T follicular helper cell (primary cell): ENCODE measurements around the gene GDF10.

Experiments
- DNase-seq: peaks from one replicate; pipeline ENCODE4 v3.0.0-alpha.2; 2020; ENCODE audit warnings: low read depth

The GDF10 gene

GRCh38 chr10:47276071-47276470 lies 23.9 kb upstream of the GDF10 start:
- no peak for DNase-seq

GRCh38 chr10:47276576-47277351 lies 23.2 kb upstream of the GDF10 start:
- DNase-seq = no peak

GRCh38 chr10:47277352-47278151 lies 22.4 kb upstream of the GDF10 start:
- peak; percentile 19 for DNase-seq

GRCh38 chr10:47278152-47278473 lies 21.9 kb upstream of the GDF10 start:
- DNase-seq = no peak

GRCh38 chr10:47278720-47279119 lies 21.3 kb upstream of the GDF10 start:
- no peak for DNase-seq

- no peak for DNase-seq
Measured at GRCh38 chr10:47279276-47279675, 20.7 kb upstream of the GDF10 start.

- DNase-seq = no peak
Measured at GRCh38 chr10:47282005-47282656, 17.9 kb upstream of the GDF10 start.

- no peak for DNase-seq
Measured at GRCh38 chr10:47282657-47283018, 17.4 kb upstream of the GDF10 start.

GRCh38 chr10:47283101-47283630 lies 16.8 kb upstream of the GDF10 start:
- DNase-seq = no peak

- no peak for DNase-seq
Measured at GRCh38 chr10:47283848-47284247, 16.1 kb upstream of the GDF10 start.

- no peak for DNase-seq
Measured at GRCh38 chr10:47285381-47286115, 14.4 kb upstream of the GDF10 start.

- no peak for DNase-seq
Measured at GRCh38 chr10:47286116-47286505, 13.9 kb upstream of the GDF10 start.

- DNase-seq = no peak
Measured at GRCh38 chr10:47286591-47287315, 13.2 kb upstream of the GDF10 start.

GRCh38 chr10:47287365-47287802 lies 12.6 kb upstream of the GDF10 start:
- DNase-seq = no peak

- no peak for DNase-seq
Measured at GRCh38 chr10:47287805-47288204, 12.2 kb upstream of the GDF10 start.

- DNase-seq = no peak
Measured at GRCh38 chr10:47288236-47288635, 11.8 kb upstream of the GDF10 start.

GRCh38 chr10:47288916-47289495 lies 11.0 kb upstream of the GDF10 start:
- DNase-seq = no peak

- no peak for DNase-seq
Measured at GRCh38 chr10:47289921-47290320, 10.1 kb upstream of the GDF10 start.

- no peak for DNase-seq
Measured at GRCh38 chr10:47290338-47290737, 9.7 kb upstream of the GDF10 start.

- no peak for DNase-seq
Measured at GRCh38 chr10:47291682-47292081, 8.3 kb upstream of the GDF10 start.

- no peak for DNase-seq
Measured at GRCh38 chr10:47294057-47294456, 5.9 kb upstream of the GDF10 start.
